HCT116 (cell line): ENCODE data around the gene SNRNP40. TPM values are rescaled to one million over a fixed set of nuclear protein-coding genes. Genes with fewer than 3 reads are reported as not detected.

ENCODE experiments used
- ATAC-seq: fragments of 200-7000 bp; cut with Tn5 transposase; 2 replicates; pipeline ENCODE4 v1.9.1; 2020; ENCODE audit warnings: mild to moderate bottlenecking, moderate library complexity
- BruUV-seq: library from RNA; stranded (reverse); fragments of 400-500 nt; replicated peaks from 2 replicates; lab custom pipeline; 2021; lab: Mats Ljungman, UMichigan
- CTCF ChIA-PET: fragments of 300-600 bp; sonication (Branson Sonifier 250); formaldehyde crosslinking; loops from one replicate; lab custom pipeline; 2021; ENCODE audit warnings: antibody characterized with exemption; lab: Charles Lee
- POLR2A ChIA-PET: fragments of 300-600, 350-600 bp; sonication (Branson Sonifier 250); formaldehyde crosslinking; loops from one replicate; lab custom pipeline; 2021; ENCODE audit warnings: antibody characterized with exemption; lab: Charles Lee
- RAD21 ChIA-PET, 2 experiments: fragments of 300-600 bp; sonication (Branson Sonifier 250); formaldehyde crosslinking; loops; one replicate each; lab custom pipeline; 2023; ENCODE audit warnings: low total read pairs in 2 of 2; ENCODE audit not compliant: uncharacterized antibody in 2 of 2, unreplicated experiment in 2 of 2, low non-redundant PET in 1 of 2; lab: Charles Lee
- DNase-seq: peaks from one replicate; pipeline ENCODE4 v3.0.0-alpha.2; 2010; ENCODE audit warnings: low read depth, low spot score
- H2AFZ ChIP-seq: fragments of 200-600 bp; shearing (Covaris generic), sonication (generic); 2 replicates; pipeline ENCODE4 v1.6.1; 2017; ENCODE audit warnings: low read depth, mixed run types, mixed read lengths, antibody characterized with exemption, low read length; ENCODE audit not compliant: poor library complexity, severe bottlenecking
- H3K27ac ChIP-seq: 2 replicates; pipeline ENCODE4 v1.5.1; 2012; ENCODE audit warnings: low read depth, low read length
- H3K27me3 ChIP-seq: fragments of 200-600 bp; sonication (generic); 2 replicates; pipeline ENCODE4 v1.6.1; 2016; ENCODE audit warnings: mixed run types, low read length, mixed read lengths; ENCODE audit not compliant: insufficient read depth
- H3K36me3 ChIP-seq, 2 experiments: fragments of 200-500 bp in 1 of 2; fragments of 200-600 bp in 1 of 2; sonication (Bioruptor generic) in 1 of 2; sonication (generic) in 1 of 2; 2 replicates each; pipeline versions ENCODE4 v1.5.1 to v1.6.1; 2014 to 2016; ENCODE audit warnings: low read length in 2 of 2, inconsistent platforms in 1 of 2, mixed read lengths in 1 of 2, mixed run types in 1 of 2; ENCODE audit not compliant: insufficient read depth in 2 of 2, control insufficient read depth in 1 of 2
- H3K4me1 ChIP-seq, 2 experiments: fragments of 200-600 bp in 1 of 2; sonication (generic) in 1 of 2; 2 replicates each; pipeline versions ENCODE4 v1.5.1 to v1.6.1; 2012 to 2017; ENCODE audit warnings: low read length in 2 of 2, inconsistent platforms in 1 of 2, mild to moderate bottlenecking in 1 of 2, mixed read lengths in 1 of 2, mixed run types in 1 of 2, moderate library complexity in 1 of 2; ENCODE audit not compliant: insufficient read depth in 2 of 2, control insufficient read depth in 1 of 2
- H3K4me2 ChIP-seq: fragments of 200-600 bp; sonication (generic); 2 replicates; pipeline ENCODE4 v1.6.1; 2017; ENCODE audit warnings: mixed run types, low read length, mixed read lengths
- H3K4me3 ChIP-seq, 2 experiments: fragments of 200-600 bp in 1 of 2; sonication (generic) in 1 of 2; replicated peaks in 1 of 2; 2 replicates each; pipeline ENCODE4 v1.5.1; 2011 to 2016; ENCODE audit warnings: low read length in 2 of 2, control low read depth in 1 of 2, low read depth in 1 of 2, mild to moderate bottlenecking in 1 of 2, mixed read lengths in 1 of 2, mixed run types in 1 of 2
- H3K79me2 ChIP-seq: fragments of 200-600 bp; sonication (generic); 2 replicates; pipeline ENCODE4 v1.6.1; 2017; ENCODE audit warnings: mild to moderate bottlenecking, mixed run types, low read length, moderate library complexity, mixed read lengths; ENCODE audit not compliant: insufficient read depth
- H3K9ac ChIP-seq: fragments of 200-600 bp; sonication (generic); 2 replicates; pipeline ENCODE4 v1.6.1; 2016; ENCODE audit warnings: low read length, mixed read lengths
- H3K9me2 ChIP-seq: fragments of 200-600 bp; sonication (generic), shearing (Covaris generic); 2 replicates; pipeline ENCODE4 v1.6.1; 2017; ENCODE audit warnings: mixed run types, mild to moderate bottlenecking, moderate library complexity; ENCODE audit not compliant: insufficient read depth
- H3K9me3 ChIP-seq, 2 experiments: fragments of 200-500 bp in 1 of 2; fragments of 200-600 bp in 1 of 2; sonication (Bioruptor generic) in 1 of 2; sonication (generic) in 1 of 2; 2 replicates each; pipeline ENCODE4 v1.6.1; 2014 to 2017; ENCODE audit warnings: low read length in 2 of 2, mixed read lengths in 2 of 2, inconsistent platforms in 1 of 2, low read depth in 1 of 2, mild to moderate bottlenecking in 1 of 2, mixed run types in 1 of 2, moderate library complexity in 1 of 2; ENCODE audit not compliant: control insufficient read depth in 1 of 2, insufficient read depth in 1 of 2
- H4K20me1 ChIP-seq: fragments of 200-600 bp; sonication (generic), shearing (Covaris generic); 2 replicates; pipeline ENCODE4 v1.6.1; 2017; ENCODE audit warnings: mixed run types, mild to moderate bottlenecking, moderate library complexity; ENCODE audit not compliant: insufficient read depth
- CBX3 ChIP-seq: IDR thresholded peaks from 2 replicates; pipeline ENCODE4 v1.6.1; 2012; ENCODE audit warnings: low read depth
- CEBPB ChIP-seq: IDR thresholded peaks from 2 replicates; pipeline ENCODE4 v1.6.1; 2012; ENCODE audit warnings: low read depth
- CTCF ChIP-seq, 3 experiments: fragments of 200-600 bp in 1 of 3; sonication (generic) in 1 of 3; IDR thresholded peaks in 2 of 3; conservative IDR thresholded peaks in 1 of 3; 2 replicates each; pipeline ENCODE4 v1.5.1; 2012 to 2017; ENCODE audit warnings: low read depth in 2 of 3, low read length in 2 of 3, antibody characterized with exemption in 1 of 3, borderline replicate concordance in 1 of 3, control low read depth in 1 of 3, mild to moderate bottlenecking in 1 of 3, mixed read lengths in 1 of 3, mixed run types in 1 of 3, moderate library complexity in 1 of 3; ENCODE audit not compliant: insufficient read depth in 1 of 3
- EGR1 ChIP-seq: IDR thresholded peaks from 2 replicates; pipeline ENCODE4 v1.6.1; 2012; ENCODE audit warnings: low read depth
- ELF1 ChIP-seq: IDR thresholded peaks from 2 replicates; pipeline ENCODE4 v1.6.1; 2012; ENCODE audit warnings: low read depth, borderline replicate concordance
- EZH2 ChIP-seq: fragments of 200-600 bp; sonication (generic); IDR thresholded peaks from 2 replicates; pipeline ENCODE4 v1.6.1; 2017; ENCODE audit warnings: antibody characterized with exemption, mixed run types
- FOSL1 ChIP-seq: IDR thresholded peaks from 2 replicates; pipeline ENCODE4 v1.6.1; 2012; ENCODE audit warnings: low read depth
- MAX ChIP-seq: IDR thresholded peaks from 2 replicates; pipeline ENCODE4 v1.6.1; 2012
- POLR2A ChIP-seq: IDR thresholded peaks from 2 replicates; pipeline ENCODE4 v1.7.0; 2011; ENCODE audit warnings: borderline replicate concordance; ENCODE audit not compliant: insufficient read depth, insufficient read length; ENCODE audit errors: extremely low read depth
- SIN3A ChIP-seq: IDR thresholded peaks from 2 replicates; pipeline ENCODE4 v1.6.1; 2012; ENCODE audit warnings: low read depth
- SP1 ChIP-seq: IDR thresholded peaks from 2 replicates; pipeline ENCODE4 v1.6.1; 2012; ENCODE audit warnings: low read depth
- SRF ChIP-seq: IDR thresholded peaks from 2 replicates; pipeline ENCODE4 v1.6.1; 2012; ENCODE audit warnings: low read depth
- TCF7L2 ChIP-seq: IDR thresholded peaks from 2 replicates; pipeline ENCODE4 v1.7.0; 2011; ENCODE audit warnings: borderline replicate concordance, inconsistent platforms; ENCODE audit not compliant: insufficient read depth, insufficient read length; ENCODE audit errors: extremely low read depth
- YY1 ChIP-seq: IDR thresholded peaks from 2 replicates; pipeline ENCODE4 v1.6.1; 2011; ENCODE audit warnings: low read length, low read depth, moderate library complexity, mild to moderate bottlenecking; ENCODE audit not compliant: insufficient replicate concordance; ENCODE audit errors: extremely low read depth
- ZFX ChIP-seq: fragments of 450-650 bp; IDR thresholded peaks from 2 replicates; pipeline ENCODE4 v1.6.1; 2017
- ZNF274 ChIP-seq: fragments of 200-500 bp; sonication (Bioruptor generic); IDR thresholded peaks from 2 replicates; pipeline ENCODE4 v1.6.1; 2014; ENCODE audit warnings: mild to moderate bottlenecking, low read depth, low read length, inconsistent platforms
- intact Hi-C: fragments of 100-400 bp; cut with micrococcal nuclease; formaldehyde crosslinking; loops from 2 replicates; pipeline ENCODE4 v1.10.0; 2022
- total RNA-seq: library from RNA; stranded (reverse); gene quantifications from one replicate; pipeline ENCODE4 v1.2.1, GENCODE V29; 2021; ENCODE audit not compliant: unreplicated experiment

SNRNP40 gene
- total RNA-seq, 1 experiment from 2014 or later, result 91.8 TPM

- Histone ChIP-seq H3K9me2 (no peaks in the 10 kb centered on the region), H3K4me2 (no peak overlapping the region), H3K4me1 (no peaks in the 10 kb centered on the region), H3K9ac (no peak overlapping the region), H4K20me1 (peaks cover 5% of the 10 kb centered on the region), H3K79me2 (peaks cover 66% of the 10 kb centered on the region), H3K27ac (no peak overlapping the region), H3K4me3 (no peak overlapping the region), H2AFZ (no peak overlapping the region), H3K27me3 (no peaks in the 10 kb centered on the region), H3K36me3 (peaks cover 25 to 45% of the 10 kb centered on the region in 2 experiments; a peak in 3 of 4 replicates), H3K9me3 (no peaks in the 10 kb centered on the region)
- TF ChIP-seq SRF, result no peak
- no peak for TF ChIP-seq ZFX
- TF ChIP-seq CBX3, result no peak
- TF ChIP-seq FOSL1, result no peak
- TF ChIP-seq SP1, result no peak
- TF ChIP-seq ZNF274, result no peak
- TF ChIP-seq MAX, result no peak
- no peak for TF ChIP-seq TCF7L2
- TF ChIP-seq ELF1, result no peak
- TF ChIP-seq CTCF (IDR thresholded peaks at IDR 0.05 in 2 of 3, conservative IDR thresholded peaks at IDR 0.05 in 1 of 3; ENCODE audit: borderline replicate concordance in 1 of 3, insufficient read depth in 1 of 3, low read depth in 2 of 3, low read length in 2 of 3), result no peak
- TF ChIP-seq POLR2A, result no peak
- no peak for TF ChIP-seq EZH2
- no peak for TF ChIP-seq SIN3A
- no peak for TF ChIP-seq EGR1
- no peak for TF ChIP-seq CEBPB
- no peak for TF ChIP-seq YY1
- BruUV-seq, result no TSS peak
- intact Hi-C loops, result no loop called here
- ATAC-seq, result no peak
- ChIA-PET RAD21 (no interaction called here), POLR2A (no interaction called here), CTCF (no interaction called here)
- DNase-seq, result no peak
These were observed 24.2 kb downstream of the SNRNP40 start for GRCh38 chr1:31272369-31272768.
